K562 (cell line): Measurements from ENCODE around the gene SLC30A4.

ENCODE experiments used
- ESRRB ChIP-seq: fragments of 250-450 bp; sonication (Bioruptor Pico); IDR thresholded peaks from 2 replicates; pipeline ENCODE4 v1.5.0; 2020; ENCODE audit warnings: mild to moderate bottlenecking, moderate library complexity, borderline replicate concordance
- GATA2 ChIP-seq: sonication (generic); formaldehyde crosslinking; IDR thresholded peaks from 2 replicates; pipeline ENCODE4 v1.4.0; 2020; ENCODE audit warnings: mild to moderate bottlenecking, missing genetic modification reagents
- IFI16 ChIP-seq: fragments of 250-450 bp; sonication (Bioruptor Pico); IDR thresholded peaks from 2 replicates; pipeline ENCODE4 v2.1.2; 2022; ENCODE audit warnings: mild to moderate bottlenecking, inconsistent platforms
- PHF8 ChIP-seq: fragments of 200-600 bp; sonication (generic); IDR thresholded peaks from 2 replicates; pipeline ENCODE4 v1.6.1; 2012; ENCODE audit warnings: mixed run types, mild to moderate bottlenecking, inconsistent platforms, low read length, moderate library complexity, borderline replicate concordance
- POLR2A ChIP-seq: fragments of 450-650 bp; conservative IDR thresholded peaks from 2 replicates; pipeline ENCODE4 v1.6.1; 2016
- PTTG1 ChIP-seq: fragments of 450-650 bp; IDR thresholded peaks from 2 replicates; pipeline ENCODE4 v1.6.1; 2016; ENCODE audit warnings: low read depth, mild to moderate bottlenecking, missing genetic modification characterization, missing compliant biosample characterization
- SMAD3 ChIP-seq: fragments of 450-650 bp; formaldehyde crosslinking; conservative IDR thresholded peaks from 2 replicates; pipeline ENCODE4 v1.4.0; 2020; ENCODE audit warnings: mild to moderate bottlenecking
- SMAD4 ChIP-seq: fragments of 250-450 bp; sonication (Bioruptor Pico); conservative IDR thresholded peaks from 2 replicates; pipeline ENCODE4 v1.8.0; 2021; ENCODE audit warnings: inconsistent platforms, mild to moderate bottlenecking, moderate library complexity
- SREBF1 ChIP-seq: fragments of 150-350 bp; IDR thresholded peaks from 2 replicates; pipeline ENCODE4 v1.6.1; 2014; ENCODE audit warnings: antibody characterized with exemption, low read depth, low read length, borderline replicate concordance
- TBL1XR1 ChIP-seq, 2 experiments: IDR thresholded peaks; 2 replicates each; pipeline ENCODE4 v1.6.1; 2012; ENCODE audit warnings: improper control_type of control experiment in 2 of 2, low read length in 2 of 2, mild to moderate bottlenecking in 1 of 2
- ZBTB17 ChIP-seq: fragments of 450-650 bp; formaldehyde crosslinking; IDR thresholded peaks from 2 replicates; pipeline ENCODE4 v1.4.0; 2020; ENCODE audit warnings: mild to moderate bottlenecking
- ZNF143 ChIP-seq: sonication (generic); formaldehyde crosslinking; IDR thresholded peaks from 2 replicates; pipeline ENCODE4 v1.9.0; 2022; ENCODE audit warnings: mild to moderate bottlenecking, missing genetic modification reagents
- TF ChIP-seq, protein P1 (sequence below), 3 experiments: IDR thresholded peaks in 2 of 3; conservative IDR thresholded peaks in 1 of 3; 2 replicates each; pipeline ENCODE4 v1.5.1; 2011 to 2012; ENCODE audit warnings: low read length in 3 of 3, mild to moderate bottlenecking in 3 of 3, control low read depth in 2 of 3, improper control_type of control experiment in 1 of 3, inconsistent platforms in 1 of 3, low read depth in 1 of 3, mixed read lengths in 1 of 3, moderate library complexity in 1 of 3; ENCODE audit not compliant: insufficient read depth in 2 of 3

DNA sequence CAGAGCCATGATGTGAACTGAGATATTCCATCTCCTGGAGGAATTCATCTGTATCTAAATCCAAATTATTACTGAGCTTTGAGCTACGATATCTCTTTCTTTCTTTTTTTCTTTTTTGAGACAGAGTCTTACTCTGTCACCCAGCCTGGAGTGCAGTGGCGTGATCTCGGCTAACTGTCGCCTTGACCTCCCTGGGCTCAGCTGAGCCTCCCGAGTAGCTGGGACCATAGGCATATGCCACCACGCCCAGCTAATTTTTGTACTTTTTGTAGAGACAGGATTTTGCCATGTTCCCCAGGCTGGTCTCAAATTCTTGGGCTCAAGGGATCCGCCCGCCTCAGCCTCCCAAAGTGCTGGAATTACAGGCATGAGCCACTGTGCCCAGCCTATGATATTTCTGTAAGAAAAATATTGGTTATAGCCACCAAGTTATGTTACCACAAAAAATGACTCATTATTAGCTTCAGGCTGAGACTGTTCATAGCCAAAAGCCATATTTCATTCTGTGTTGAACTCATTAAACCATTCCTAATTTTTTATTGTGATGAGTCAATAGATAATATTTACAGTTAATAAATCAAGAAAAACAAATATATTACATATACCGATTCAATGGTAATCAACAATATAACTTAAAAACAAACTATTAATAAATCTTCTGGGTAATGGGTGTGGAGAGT lies 27.1 kb upstream of the SLC30A4 start:
- TF ChIP-seq TBL1XR1 (IDR thresholded peaks at IDR 0.05; ENCODE audit: low read length in 2 of 2) (no peak), ESRRB (CRISPR knock-in tag) (no peak), SMAD4 (no peak), IFI16 (CRISPR knock-in tag) (no peak), SREBF1 (no peak), POLR2A (no peak), ZNF143 (CRISPR knock-in tag) (no peak), PTTG1 (tag) (no peak), SMAD3 (CRISPR knock-in tag) (no peak), ZBTB17 (CRISPR knock-in tag) (no peak), GATA2 (CRISPR knock-in tag) (no peak), PHF8 (no peak)
- TF ChIP-seq, protein P1, sequence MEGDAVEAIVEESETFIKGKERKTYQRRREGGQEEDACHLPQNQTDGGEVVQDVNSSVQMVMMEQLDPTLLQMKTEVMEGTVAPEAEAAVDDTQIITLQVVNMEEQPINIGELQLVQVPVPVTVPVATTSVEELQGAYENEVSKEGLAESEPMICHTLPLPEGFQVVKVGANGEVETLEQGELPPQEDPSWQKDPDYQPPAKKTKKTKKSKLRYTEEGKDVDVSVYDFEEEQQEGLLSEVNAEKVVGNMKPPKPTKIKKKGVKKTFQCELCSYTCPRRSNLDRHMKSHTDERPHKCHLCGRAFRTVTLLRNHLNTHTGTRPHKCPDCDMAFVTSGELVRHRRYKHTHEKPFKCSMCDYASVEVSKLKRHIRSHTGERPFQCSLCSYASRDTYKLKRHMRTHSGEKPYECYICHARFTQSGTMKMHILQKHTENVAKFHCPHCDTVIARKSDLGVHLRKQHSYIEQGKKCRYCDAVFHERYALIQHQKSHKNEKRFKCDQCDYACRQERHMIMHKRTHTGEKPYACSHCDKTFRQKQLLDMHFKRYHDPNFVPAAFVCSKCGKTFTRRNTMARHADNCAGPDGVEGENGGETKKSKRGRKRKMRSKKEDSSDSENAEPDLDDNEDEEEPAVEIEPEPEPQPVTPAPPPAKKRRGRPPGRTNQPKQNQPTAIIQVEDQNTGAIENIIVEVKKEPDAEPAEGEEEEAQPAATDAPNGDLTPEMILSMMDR (IDR thresholded peaks at IDR 0.05 in 2 of 3, conservative IDR thresholded peaks at IDR 0.05 in 1 of 3; ENCODE audit: insufficient read depth in 2 of 3, low read depth in 1 of 3, low read length in 3 of 3): no peak
